HS-5 (cell line): ENCODE results near the gene ESRP2.

ENCODE experiments used
- DNase-seq: peaks from one replicate; pipeline ENCODE4 v3.0.0-alpha.2; 2012; ENCODE audit warnings: low read depth

The ESRP2 gene

DNA sequence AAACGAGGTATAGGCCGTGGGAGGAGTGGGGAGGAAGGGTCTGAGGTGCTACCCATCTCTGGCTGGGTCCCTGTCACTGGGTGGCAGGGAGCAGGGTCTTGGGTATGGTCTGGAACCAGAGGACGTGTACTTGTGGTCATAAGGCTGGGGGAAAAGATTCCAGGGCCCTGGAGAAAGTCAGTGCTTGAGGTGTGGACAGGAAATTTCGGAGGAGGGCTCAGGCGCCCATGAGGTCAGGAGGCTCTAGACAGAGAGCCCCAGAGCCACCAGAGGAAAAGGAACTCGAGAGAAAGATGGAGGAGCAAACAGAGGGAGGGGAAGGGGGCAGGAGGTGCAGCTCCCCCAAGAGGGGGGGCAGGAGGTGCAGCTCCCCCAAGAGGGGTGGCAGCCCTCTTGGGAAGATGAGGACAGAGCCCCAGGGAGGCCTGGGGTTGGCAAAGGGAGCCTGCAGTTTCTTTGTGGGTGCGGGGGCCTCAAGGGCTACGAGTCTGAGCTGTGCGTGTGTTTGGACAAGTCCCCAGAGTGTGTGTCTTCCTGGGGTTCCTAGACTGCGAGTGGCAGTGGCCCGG is 27.7 kb upstream of the ESRP2 start:
- DNase-seq = no peak

DNA sequence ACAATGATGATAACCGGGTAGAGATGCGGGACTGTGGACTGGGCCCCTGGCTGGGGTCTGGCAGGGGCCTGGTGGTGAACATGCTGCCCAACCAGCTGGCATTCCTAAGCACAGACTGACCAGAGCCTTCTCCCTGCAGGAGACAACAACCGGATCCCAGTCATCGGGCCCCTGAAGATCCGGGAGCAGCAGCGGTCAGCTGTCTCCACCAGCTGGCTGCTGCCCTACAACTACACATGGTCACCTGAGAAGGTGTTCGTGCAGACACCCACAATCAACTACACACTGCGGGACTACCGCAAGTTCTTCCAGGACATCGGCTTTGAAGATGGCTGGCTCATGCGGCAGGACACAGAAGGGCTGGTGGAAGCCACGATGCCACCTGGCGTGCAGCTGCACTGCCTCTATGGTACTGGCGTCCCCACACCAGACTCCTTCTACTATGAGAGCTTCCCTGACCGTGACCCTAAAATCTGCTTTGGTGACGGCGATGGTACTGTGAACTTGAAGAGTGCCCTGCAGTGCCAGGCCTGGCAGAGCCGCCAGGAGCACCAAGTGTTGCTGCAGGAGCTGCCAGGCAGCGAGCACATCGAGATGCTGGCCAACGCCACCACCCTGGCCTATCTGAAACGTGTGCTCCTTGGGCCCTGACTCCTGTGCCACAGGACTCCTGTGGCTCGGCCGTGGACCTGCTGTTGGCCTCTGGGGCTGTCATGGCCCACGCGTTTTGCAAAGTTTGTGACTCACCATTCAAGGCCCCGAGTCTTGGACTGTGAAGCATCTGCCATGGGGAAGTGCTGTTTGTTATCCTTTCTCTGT is 23.3 kb upstream of the ESRP2 start:
- no peak for DNase-seq

- DNase-seq = no peak
Measured at GRCh38 chr16:68257906-68258800, 22.2 kb upstream of the ESRP2 start.

GRCh38 chr16:68257251-68257905 is 21.5 kb upstream of the ESRP2 start:
- DNase-seq = no peak

DNA sequence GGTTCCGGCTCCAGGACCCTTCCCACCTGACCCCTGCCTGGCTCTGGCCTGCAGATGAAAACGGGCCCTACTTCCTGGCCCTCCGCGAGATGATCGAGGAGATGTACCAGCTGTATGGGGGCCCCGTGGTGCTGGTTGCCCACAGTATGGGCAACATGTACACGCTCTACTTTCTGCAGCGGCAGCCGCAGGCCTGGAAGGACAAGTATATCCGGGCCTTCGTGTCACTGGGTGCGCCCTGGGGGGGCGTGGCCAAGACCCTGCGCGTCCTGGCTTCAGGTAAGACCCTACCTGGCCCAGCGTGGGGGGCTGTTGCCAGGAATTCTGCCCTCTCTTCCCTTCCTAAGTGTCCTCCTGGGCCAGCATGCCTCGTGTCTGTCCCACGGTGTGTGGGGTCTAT is 19.8 kb upstream of the ESRP2 start:
- no peak for DNase-seq

DNA sequence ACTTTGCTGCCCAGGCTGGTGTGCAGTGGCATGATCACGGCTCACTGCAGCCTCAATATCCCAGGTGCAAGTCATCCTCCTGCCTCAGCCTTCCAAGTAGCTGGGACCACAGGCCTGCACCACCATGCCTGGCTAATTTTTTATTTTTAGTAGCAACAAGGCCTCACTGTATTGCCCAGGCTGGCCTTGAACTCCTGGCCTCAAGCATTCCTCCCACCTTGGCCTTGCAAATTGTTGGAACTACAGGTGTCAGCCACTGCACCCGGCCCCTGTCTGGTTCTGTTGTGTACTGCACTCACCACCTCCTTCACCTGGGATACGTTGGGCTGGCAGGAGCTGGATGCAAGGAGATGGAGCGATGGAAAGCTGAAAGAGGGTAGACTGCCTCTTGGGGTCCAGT is 17.8 kb upstream of the ESRP2 start:
- no peak for DNase-seq

DNA sequence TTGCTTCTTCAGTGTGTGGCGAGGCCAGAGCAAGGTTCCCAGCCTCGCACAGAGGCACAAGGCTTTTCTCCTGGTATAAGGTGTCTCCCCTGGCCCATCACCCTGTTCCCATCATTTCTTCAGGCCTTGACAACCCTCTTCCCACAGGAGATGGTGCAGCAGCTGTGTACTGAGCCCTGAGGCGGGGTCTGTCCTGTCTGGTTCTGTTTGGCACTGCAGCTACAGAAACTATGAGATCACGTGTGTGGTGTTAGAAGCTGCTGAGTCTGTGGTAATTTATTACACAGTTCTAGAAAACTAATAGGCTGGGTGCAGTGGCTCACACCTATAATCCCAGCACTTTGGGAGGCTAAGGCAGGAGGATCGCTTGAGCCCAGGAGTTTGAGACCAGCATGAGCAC is 16.5 kb upstream of the ESRP2 start:
- DNase-seq = no peak

DNA sequence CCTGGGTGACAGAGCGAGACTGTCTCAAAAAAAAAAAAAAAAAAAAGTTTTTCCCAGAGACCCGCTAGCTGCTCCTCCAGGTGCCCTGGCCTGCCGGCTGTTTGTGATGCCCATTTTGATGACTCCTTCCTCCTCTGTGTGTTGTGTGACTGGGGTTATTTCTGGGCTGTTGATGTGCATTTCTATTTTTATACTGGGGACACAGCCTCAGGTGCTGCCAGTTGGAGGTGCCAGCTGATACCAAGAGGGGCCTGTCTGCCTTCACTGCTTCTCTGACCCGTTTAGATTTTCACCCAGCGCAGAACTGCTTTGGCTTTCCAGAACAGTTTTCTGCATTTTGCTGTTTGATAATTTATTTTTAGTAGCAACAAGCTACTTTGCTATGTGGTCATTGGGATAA is 15.9 kb upstream of the ESRP2 start:
- DNase-seq = no peak

- DNase-seq = no peak
Measured at GRCh38 chr16:68250951-68251350, 15.0 kb upstream of the ESRP2 start.

DNA sequence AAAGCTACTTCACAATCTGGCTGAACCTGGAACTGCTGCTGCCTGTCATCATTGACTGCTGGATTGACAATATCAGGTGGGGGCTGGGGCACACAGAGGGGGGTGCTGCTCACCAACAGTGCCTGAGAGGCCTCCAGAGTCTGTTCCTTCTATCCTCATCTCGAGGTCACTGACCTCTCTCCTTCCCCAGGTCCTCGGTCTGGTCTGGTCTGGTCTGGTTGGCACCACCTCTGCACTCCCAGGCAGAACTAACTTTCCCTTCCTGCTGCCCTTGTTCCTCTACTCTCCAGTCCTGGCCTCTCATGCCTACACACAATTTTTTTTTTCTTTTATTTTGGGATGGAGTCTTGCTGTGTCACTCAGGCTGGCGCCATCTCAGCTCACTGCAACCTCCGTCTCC is 13.4 kb upstream of the ESRP2 start:
- DNase-seq = no peak

- no peak for DNase-seq
Measured at GRCh38 chr16:68247932-68248331, 12.0 kb upstream of the ESRP2 start.

GRCh38 chr16:68247400-68247799 is 11.5 kb upstream of the ESRP2 start:
- no peak for DNase-seq

- no peak for DNase-seq
Measured at GRCh38 chr16:68246666-68247065, 10.7 kb upstream of the ESRP2 start.

DNA sequence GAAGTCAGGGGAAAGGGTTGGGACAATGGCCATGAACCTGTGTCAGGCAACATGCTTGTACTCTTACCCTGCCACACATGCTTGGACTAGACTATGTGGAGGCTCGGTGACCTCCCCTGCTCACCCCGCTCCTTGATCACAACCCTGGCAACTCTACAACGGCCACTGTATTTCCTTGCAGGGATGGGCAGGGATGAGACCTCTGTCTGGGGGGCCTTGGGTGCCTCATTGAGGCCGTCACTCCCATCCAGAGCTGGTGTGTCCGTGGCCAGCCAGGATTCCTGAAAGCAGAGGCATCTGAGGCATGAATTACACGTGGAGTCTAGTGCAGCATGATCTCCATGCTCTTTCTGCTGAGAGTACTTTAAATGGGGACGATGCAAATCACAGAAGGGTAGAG is 10.2 kb upstream of the ESRP2 start:
- DNase-seq = no peak

DNA sequence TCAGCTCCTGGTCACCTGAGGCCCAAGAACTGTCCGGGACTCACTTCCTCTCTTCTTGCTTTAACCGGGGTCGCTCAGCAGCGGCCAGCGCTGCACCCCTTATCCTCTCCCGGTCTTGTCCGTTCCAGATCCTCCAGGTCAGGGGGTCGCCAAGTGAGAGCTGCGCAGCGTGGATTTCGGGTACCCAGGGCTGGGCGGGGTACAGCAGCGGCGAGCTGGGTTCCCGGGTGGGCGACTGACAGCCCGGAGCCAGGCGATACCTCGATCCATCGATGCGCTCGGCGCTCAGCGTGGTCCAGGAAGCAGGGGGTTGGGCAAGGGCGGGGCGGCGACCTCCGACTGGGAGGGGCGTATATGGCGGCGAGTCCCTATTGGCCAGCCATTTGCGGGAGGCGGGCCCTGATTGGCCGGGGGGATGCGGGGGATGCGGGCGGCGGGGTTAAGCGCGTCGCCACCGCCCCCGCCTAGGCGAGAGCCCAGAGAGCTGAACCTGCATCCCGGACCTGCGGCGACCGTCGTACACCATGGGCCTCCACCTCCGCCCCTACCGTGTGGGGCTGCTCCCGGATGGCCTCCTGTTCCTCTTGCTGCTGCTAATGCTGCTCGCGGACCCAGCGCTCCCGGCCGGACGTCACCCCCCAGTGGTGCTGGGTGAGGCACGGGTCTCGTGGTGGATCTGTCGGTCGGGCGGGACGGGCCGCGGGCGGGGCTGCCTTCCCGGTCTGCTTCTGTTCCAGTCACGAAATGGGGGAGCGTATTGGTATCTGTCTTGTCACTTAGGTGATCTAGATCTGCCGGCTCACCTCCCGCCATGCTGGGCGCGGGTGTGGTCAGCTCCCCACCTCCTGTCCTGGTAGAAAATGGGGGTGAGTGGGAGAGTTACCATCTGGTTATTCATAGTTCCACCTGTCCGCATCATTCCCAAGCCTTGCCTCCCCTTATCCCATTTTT is 9.3 kb upstream of the ESRP2 start, which contains the start of gene PLA2G15:
TSS of gene PLA2G15 (plus strand) at position 471 of the 951 bp plus-strand sequence. CDS start at position 525, 54 bp downstream.
- peak; percentile 71 for DNase-seq

DNA sequence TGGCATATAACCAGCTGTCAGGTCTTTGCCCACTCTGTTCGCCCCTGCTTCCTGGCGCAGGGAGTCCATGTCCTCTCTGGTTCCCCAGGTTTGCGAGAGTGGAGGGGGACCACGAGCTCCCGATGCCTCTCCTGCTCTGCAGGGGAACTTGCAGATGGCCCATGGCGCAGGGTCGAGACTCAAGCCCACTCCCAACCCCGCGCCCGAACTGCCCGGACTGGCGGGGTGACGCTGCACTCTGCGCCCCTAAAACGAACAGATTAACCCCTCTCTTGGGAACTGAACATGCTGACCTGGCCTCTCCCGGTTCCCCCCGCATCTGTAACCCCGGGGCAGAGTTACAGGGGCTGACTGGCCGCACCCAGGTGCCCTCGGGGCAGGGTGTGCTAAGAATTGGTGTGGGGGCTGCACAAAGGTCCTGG is 8.6 kb upstream of the ESRP2 start:
- DNase-seq = no peak

- DNase-seq = no peak
Measured at GRCh38 chr16:68242926-68243858, 7.3 kb upstream of the ESRP2 start.

DNA sequence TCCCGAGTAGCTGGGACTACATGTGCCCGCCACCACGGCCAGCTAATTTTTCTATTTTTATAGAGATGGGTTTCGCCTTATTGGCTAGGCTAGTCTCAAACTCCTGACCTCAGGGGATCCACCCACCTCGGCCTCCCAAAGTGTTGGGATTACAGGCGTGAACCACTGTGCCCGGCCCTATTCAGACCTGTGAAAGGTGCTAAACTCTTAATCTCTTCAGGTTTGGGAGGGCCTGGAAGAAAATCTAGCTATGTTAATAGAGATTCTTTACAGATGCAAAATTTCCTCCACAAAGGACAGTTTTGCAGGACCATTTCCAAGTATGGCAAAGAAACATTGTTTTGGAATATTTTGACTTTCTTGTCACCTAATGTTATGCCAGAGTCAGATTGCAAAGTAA is 6.2 kb upstream of the ESRP2 start:
- DNase-seq = no peak

- no peak for DNase-seq
Measured at GRCh38 chr16:68238029-68238345, 2.1 kb upstream of the ESRP2 start.
